Heart left ventricle (tissue), 13 donors: ENCODE results near the gene GTF3C1.

Source experiments
- POLR2A ChIP-seq, 2 donors: fragments of 450-650 bp; IDR thresholded peaks; one replicate each; pipeline ENCODE4 v1.6.1; 2017; ENCODE audit warnings: antibody characterized with exemption in 2 of 2, mild to moderate bottlenecking in 2 of 2, moderate library complexity in 2 of 2
- TF ChIP-seq, protein P1 (sequence below), 12 donors: fragments of 200-600 bp; sonication (generic) in 4 of 12; IDR thresholded peaks; one replicate each; pipeline versions ENCODE4 v1.5.0 to v1.8.0; 2018 to 2022; ENCODE audit warnings: antibody characterized with exemption in 12 of 12, mild to moderate bottlenecking in 5 of 12
- donor health status: ischemic (EF 13 %, LVEDD 7.1; RV severe dilation, severe dysfunction).
- donor health status: DM: no; HTN: yes; CAD: no.
- donor health status: DM: no; HTN: no; CAD: no.
- donor health status: ischemic (EF 25% LVEDD 6.9; RV normal size, moderate dysfunction).
- donor health status: ischemic (EF 25% LVEDD 5.7; RV mildly dilated, moderate dysfunction).
- donor health status: ischemic (EF 35%, LVEDD 5.7; RV mildly dilated, moderate dysfunction).
- donor health status: nonischemic (EF 11% LVEDD 7.7; RV severe dilation, severe dysfunction).
- donor health status: DM: yes; HTN: yes; CAD: no.
- donor health status: PGD.
- donor health status: ischemic (EF 29% LVEDD 5.4; RV normal size, mild dysfunction).
- donor health status: nonischemic (EF 23%, LVEDD 6.1; RV moderate dilation, normal function).

DNA sequence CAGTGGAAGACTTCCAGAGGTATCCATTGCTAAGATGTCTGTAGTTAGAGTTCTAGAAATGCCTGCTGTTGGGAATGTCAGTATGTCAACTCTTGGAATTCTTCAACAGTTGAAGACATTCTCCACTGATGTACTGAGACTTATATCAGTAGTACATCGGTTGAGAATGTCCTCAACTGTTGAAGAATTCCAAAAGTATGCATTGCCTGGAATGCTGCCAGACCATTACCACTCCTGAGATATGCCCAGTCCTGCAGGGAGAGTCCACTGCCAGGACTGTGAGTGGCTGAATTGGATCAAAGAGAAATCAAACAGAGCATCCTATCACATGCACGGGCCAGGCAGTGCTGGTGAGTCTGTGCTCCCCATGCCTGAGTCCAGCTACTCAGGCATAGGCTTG is 105.7 kb downstream of the GTF3C1 start:
- no peak for TF ChIP-seq POLR2A (IDR thresholded peaks at IDR 0.05)
- TF ChIP-seq, protein P1, sequence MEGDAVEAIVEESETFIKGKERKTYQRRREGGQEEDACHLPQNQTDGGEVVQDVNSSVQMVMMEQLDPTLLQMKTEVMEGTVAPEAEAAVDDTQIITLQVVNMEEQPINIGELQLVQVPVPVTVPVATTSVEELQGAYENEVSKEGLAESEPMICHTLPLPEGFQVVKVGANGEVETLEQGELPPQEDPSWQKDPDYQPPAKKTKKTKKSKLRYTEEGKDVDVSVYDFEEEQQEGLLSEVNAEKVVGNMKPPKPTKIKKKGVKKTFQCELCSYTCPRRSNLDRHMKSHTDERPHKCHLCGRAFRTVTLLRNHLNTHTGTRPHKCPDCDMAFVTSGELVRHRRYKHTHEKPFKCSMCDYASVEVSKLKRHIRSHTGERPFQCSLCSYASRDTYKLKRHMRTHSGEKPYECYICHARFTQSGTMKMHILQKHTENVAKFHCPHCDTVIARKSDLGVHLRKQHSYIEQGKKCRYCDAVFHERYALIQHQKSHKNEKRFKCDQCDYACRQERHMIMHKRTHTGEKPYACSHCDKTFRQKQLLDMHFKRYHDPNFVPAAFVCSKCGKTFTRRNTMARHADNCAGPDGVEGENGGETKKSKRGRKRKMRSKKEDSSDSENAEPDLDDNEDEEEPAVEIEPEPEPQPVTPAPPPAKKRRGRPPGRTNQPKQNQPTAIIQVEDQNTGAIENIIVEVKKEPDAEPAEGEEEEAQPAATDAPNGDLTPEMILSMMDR (IDR thresholded peaks at IDR 0.05): no peak
